Esophagus squamous epithelium (tissue), 4 donors: ENCODE data around the gene SLC34A2.

Experiments used
- CTCF ChIP-seq, 6 experiments: fragments of 450-650 bp in 4 of 6; fragments of 200-600 bp in 2 of 6; sonication (generic) in 2 of 6; IDR thresholded peaks; one replicate each; pipeline ENCODE4 v1.5.1; 2016 to 2019; ENCODE audit warnings: antibody characterized with exemption in 6 of 6, mild to moderate bottlenecking in 4 of 6, moderate library complexity in 4 of 6
- POLR2A ChIP-seq, 4 donors: fragments of 450-650 bp; IDR thresholded peaks; one replicate each; pipeline ENCODE4 v1.6.1; 2017; ENCODE audit warnings: antibody characterized with exemption in 4 of 4, mild to moderate bottlenecking in 4 of 4, moderate library complexity in 3 of 4

- TF ChIP-seq CTCF (IDR thresholded peaks at IDR 0.05): no peak
- no peak for TF ChIP-seq POLR2A (IDR thresholded peaks at IDR 0.05)
These were observed 20.6 kb downstream of the SLC34A2 start for GRCh38 chr4:25676221-25676620.
